H54 (cell line): ENCODE results near the gene HOXD1.

ENCODE experiments used
- DNase-seq: peaks from one replicate; pipeline ENCODE4 v3.0.0; 2011; ENCODE audit warnings: low spot score, mixed read lengths; ENCODE audit not compliant: insufficient read length
- FAIRE-seq: peaks from 3 replicates; lab custom pipeline; 2011; peaks lifted over from hg19 to GRCh38; lab: Jason Lieb, UNC
- POLR2A ChIP-seq: IDR thresholded peaks from 2 replicates; pipeline ENCODE4 v1.6.1; 2011; ENCODE audit warnings: low read depth, mild to moderate bottlenecking, low read length

HOXD1 gene

DNA sequence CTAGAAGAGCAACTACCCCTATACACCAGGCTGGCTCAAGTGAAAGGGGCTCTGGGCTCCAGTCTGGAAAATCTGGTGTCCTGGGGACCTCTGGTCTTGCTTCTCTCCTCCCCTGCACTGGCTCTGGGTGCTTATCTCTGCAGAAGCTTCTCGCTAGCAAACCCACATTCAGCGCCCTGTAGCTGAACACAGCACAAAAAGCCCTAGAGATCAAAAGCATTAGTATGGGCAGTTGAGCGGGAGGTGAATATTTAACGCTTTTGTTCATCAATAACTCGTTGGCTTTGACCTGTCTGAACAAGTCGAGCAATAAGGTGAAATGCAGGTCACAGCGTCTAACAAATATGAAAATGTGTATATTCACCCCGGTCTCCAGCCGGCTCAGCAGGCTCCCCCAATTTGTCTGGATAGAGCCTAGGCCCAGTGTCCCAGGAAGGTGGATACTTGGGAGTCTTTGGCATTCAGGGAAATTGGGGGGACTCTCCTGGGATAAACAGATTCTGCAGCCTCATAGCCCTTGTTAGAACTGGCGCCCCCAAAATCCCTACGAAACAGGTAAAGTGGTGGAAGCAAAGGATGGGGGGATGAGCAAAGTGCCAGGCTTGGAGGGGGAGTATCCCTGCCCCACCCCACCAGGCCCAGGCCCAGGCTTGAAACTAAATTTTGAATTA lies 39.6 kb upstream of the HOXD1 start:
- DNase-seq (no peak), FAIRE-seq (no peak)
- no peak for TF ChIP-seq POLR2A

DNA sequence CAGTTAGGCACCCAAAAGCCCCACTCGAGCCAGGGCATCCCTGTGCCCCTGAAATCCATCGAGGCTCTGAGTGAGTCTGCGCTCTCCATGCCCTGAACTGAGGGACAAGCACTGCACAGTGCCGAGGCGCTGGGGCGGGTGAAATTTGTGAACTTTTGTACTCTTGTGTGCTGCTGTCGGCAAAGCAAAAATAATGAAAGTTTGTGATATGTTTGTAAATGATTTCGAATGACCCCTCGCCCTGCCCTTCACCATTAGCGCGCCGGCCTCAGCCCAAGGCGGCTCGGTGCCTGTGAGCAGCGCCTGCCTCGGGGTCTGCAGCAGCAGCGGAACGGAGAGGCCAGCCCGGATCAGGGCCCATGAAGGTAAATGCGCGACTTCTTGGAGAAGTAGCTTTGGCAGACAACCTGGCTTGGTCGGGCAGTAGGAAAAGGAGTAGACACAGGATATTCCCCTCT lies 39.0 kb upstream of the HOXD1 start:
- TF ChIP-seq POLR2A, result no peak
- DNase-seq, result no peak
- FAIRE-seq, result no peak

DNA sequence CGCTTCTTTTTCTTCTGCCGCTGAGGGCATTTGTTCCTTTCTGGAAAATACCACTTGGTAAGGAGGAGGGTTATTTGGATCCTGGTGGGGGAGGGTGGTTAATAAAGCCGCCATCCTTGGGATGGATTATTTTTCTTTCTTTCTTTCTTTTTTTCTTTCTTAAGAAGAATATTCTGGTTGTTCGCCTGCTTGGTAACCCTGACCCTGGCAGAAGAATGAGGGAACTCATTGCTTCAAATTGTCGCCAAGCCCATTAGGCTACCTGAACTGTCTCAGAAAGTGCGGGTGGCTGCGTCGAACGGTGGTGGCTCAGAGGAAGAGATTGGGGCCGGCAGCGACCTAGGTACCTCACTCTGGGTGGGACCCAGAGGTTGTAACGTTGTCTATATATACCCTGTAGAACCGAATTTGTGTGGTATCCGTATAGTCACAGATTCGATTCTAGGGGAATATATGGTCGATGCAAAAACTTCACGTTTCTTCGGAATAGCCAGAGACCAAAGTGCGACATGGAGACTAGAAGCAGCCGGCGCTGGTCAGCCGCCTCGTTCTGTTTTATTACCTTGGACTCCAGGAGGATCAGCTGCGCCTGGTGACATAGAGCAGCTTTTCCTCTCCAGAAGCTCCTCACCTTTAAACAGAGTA lies 38.4 kb upstream of the HOXD1 start:
- FAIRE-seq, result no peak
- DNase-seq, result no peak
- no peak for TF ChIP-seq POLR2A

DNA sequence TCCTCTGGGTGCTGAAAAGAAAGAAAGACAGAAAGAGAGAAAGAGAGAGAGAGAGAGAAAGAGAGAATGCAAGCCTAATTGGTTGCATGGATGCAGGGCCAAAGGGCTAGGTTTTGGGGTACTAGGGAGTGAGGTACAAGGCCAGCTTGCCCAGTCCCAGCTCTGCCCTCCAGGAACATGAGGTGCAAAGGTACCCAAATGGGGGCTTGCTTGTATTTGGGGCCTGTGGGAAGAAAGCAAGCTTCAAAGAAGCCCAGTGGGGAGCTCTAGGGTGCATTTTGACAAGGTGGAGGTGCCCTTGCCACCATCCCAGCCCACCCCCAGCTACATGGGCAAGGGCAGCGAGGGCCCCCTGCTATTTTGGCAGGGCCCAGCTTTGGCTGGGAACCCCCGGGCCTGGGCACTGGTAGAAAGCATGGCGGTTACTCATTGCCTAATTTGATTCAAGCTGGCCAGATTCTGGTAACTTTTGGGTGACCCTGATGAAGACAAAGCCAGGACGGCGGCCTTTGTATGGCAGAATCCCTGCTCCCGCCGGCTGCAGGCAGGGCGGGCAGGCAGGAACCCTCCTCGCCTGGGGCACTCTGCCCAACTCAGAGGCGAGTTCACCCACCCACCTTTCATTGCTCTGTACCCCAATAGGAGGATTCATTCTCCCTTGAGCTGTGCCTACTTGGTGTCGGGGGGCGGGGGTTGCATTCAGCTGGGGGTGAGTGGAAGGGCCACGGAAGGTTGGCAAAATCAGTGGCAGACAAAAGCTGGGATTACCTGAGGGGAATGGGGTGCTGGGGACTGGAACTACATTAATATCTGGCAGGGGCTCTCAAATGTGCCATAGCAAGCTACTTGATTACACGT lies 37.7 kb upstream of the HOXD1 start:
- DNase-seq (no peak), FAIRE-seq (no peak)
- TF ChIP-seq POLR2A, result no peak

DNA sequence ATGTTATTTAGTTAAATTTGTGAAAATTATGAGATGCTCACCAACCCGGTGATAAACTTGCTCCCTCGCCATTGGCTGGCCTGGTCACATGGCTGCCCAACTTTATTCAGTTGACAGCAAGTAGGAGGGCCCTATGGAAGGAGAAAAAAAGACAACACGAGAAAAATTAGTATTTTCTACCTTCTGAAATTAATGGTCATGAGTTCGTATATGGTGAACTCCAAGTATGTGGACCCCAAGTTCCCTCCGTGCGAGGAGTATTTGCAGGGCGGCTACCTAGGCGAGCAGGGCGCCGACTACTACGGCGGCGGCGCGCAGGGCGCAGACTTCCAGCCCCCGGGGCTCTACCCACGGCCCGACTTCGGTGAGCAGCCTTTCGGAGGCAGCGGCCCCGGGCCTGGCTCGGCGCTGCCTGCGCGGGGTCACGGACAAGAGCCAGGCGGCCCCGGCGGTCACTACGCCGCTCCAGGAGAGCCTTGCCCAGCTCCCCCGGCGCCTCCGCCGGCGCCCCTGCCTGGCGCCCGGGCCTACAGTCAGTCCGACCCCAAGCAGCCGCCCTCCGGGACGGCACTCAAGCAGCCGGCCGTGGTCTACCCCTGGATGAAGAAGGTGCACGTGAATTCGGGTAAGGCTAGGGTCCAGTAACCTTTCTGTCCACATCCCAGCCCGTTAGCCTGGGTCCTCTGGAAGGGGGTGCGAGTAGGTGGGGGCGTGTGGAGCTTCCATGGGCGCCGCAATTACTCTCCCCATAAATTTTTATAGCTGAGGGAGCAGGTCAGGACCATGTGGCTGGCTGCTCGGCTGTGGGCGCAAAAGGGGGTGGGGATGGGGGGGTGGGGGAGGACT lies 36.8 kb upstream of the HOXD1 start, which contains the start of gene HOXD4:
HOXD4 (plus strand) TSS at position 109 of the 846 bp plus-strand sequence; CDS start at position 193, 84 bp downstream.
- no peak for TF ChIP-seq POLR2A
- DNase-seq (no peak), FAIRE-seq (no peak)

DNA sequence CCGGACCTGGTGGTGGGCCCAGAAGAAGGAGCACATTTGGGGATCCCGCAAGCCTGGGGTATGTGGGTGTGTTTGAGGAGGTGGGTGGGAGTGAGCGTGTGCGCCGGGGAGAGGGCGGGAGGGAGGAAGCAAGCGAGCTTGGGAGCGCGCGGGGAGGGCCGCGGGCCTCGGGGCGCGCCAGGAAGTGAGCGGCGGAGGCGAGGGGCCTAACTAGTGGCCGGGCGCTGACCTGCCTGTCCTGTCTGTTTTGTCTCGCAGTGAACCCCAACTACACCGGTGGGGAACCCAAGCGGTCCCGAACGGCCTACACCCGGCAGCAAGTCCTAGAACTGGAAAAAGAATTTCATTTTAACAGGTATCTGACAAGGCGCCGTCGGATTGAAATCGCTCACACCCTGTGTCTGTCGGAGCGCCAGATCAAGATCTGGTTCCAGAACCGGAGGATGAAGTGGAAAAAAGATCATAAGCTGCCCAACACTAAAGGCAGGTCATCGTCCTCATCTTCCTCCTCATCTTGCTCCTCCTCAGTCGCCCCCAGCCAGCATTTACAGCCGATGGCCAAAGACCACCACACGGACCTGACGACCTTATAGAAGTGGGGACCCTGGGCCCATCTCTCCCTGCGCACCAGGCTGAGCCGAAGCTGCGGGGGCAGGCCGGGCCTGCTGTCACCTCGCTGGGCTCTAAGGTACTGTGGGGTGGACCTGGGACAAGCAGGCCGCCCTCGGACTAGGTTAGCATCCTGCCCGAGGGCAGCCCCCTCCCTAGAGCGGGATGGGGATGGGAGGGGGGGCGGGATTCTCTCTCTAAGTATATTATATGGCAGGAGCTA lies 35.9 kb upstream of the HOXD1 start:
- no peak for TF ChIP-seq POLR2A
- DNase-seq (no peak), FAIRE-seq (no peak)

DNA sequence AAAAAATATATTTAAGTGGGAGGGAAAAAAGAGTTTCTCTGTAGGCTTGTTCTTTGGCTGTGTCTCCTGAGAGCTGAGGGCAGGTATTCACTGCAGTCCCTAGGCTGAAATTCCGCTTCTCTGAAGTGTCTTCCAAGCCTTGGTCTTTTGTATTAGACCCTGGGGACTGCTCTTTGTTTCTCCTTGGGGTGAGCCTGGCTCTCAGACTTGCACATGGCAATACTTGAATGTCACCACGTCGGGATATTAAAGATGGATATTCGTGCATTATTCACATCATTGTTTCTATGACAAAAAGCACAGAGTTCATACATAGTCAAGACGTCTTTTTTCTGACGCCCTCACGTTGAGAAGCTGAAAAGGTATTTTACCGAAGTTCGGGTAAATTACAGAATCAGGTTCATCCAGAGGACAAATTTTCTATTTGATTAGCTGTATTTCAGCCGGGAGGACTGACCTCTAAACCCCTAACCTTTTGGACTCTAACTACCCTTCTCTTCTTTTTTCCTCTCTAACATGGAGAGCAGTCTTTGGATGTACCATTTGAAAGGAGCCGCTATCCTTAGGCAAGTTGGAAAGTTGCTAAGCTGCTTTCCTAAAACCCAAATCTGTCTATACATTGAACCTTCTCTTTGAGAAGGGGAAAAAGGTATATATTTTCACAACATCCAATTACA lies 33.8 kb upstream of the HOXD1 start:
- FAIRE-seq, result no peak
- no peak for TF ChIP-seq POLR2A
- no peak for DNase-seq

DNA sequence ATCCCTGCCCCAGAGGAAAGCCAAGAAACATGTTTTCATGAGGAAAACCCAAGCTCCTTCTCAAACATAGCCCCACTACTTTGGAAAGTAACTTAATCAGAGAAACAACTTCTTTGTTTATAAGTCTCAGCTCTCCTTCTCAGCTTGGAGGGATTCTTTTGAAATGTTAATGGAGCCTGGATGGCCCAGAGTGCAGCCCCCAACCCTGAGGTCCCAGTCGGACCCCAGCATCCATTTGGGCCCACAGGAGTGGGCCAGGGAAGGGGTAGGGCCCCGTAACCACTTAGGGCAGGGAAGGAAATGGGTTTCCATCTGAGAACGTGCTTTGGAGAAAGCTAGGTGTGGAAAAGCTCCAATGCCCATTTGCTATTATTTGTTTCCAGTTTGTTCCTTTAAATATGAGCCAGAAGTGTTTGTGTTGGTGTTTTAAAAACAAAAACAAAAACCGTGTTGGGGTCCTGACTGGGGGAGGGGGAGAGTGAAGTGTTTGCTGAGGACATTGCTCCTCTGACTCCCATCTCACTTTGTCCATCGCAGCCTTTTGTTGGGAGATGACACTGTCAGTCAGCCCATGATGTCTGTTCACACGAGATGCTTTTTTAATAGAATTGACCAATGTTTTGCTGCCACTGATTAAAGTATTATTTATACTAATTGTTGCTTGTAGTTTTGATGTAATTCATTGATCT lies 33.0 kb upstream of the HOXD1 start:
- FAIRE-seq (no peak), DNase-seq (no peak)
- TF ChIP-seq POLR2A, result no peak

DNA sequence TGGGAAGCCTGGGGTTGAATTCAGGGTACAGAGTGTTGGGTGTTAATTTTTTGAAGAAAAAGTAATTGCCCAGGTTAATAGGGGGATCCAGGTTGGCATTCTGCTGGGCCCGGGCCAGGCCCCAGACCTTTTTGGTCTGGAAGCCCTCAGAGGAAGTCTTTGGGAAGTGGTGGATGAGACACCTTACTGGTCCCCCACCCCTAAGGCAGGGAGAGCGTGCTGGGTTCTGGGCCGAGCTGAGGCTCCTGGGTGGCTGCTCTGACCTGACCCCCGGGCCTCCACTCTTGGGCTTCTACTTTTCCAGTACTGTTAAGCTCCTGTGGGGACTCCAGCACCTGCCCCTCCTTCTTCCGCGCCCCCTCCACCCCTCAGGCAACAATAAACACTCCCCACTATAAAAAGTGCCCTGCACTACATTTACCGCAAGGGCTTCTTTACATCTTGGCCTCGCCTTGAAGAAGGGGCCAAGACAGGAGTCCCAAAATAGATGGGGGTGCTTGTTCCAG lies 32.1 kb upstream of the HOXD1 start:
- TF ChIP-seq POLR2A, result no peak
- FAIRE-seq, result no peak
- DNase-seq, result no peak

DNA sequence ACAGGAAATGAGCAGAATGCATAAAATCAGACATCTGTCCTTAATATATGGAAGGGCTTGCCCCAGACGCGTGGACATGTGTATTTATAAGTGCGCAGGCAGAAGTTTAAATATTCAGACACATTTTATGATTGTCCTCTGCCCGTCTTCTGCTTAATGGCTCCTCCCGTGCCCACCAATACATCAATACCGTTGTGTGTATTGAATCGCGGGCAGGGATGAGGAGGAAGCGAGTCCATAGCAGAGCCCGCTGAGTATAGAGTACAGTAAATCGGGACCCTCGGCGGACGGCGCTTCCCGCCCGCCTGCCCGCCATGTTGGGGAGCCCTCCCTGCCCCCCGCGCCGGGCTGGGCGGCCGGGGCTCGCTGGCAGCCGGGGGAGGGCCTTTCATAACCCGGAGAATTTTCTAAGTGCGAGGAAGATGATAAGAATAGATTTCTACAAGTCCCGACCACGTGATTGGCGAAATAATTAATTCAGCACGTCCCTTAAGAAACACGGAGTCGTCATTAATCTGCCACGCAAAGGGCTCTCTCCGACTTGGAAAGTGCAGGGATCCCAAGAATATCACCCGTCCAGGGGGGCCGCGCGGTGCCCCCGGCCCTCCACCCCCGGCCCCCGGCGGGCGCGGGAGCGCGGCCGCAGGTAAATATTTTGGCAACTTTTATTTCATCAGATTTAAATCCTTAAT lies 31.5 kb upstream of the HOXD1 start, which contains the start of gene HOXD3:
HOXD3 (plus strand) TSS at position 501 of the 692 bp plus-strand sequence. CDS start 11,808 bp downstream, outside the sequence.
- DNase-seq (no peak), FAIRE-seq (no peak)

More for the DNA sequence above, 31.5 kb upstream of the HOXD1 start, which contains the start of gene HOXD3:
- TF ChIP-seq POLR2A, result no peak
